GM19455 (cell line): ENCODE results near the gene ECE1.

Experiments used
- ATAC-seq: cut with Tn5 transposase; IDR thresholded peaks from one replicate; pipeline ENCODE4 v1.9.1; 2021; ENCODE audit not compliant: unreplicated experiment

ECE1 gene

GRCh38 chr1:21308847-21309652 is 18.8 kb upstream of the ECE1 start:
- no peak for ATAC-seq

- no peak for ATAC-seq
Measured at GRCh38 chr1:21308330-21308729, 18.1 kb upstream of the ECE1 start.

GRCh38 chr1:21307663-21308305 is 17.5 kb upstream of the ECE1 start:
- ATAC-seq, result no peak

- no peak for ATAC-seq
Measured at GRCh38 chr1:21307210-21307609, 16.9 kb upstream of the ECE1 start.

- no peak for ATAC-seq
Measured at GRCh38 chr1:21305900-21306189, 15.6 kb upstream of the ECE1 start.

GRCh38 chr1:21305155-21305899 is 15.1 kb upstream of the ECE1 start:
- ATAC-seq, result no peak

- ATAC-seq, result no peak
Measured at GRCh38 chr1:21304488-21304887, 14.2 kb upstream of the ECE1 start.

- no peak for ATAC-seq
Measured at GRCh38 chr1:21302747-21303715, 12.8 kb upstream of the ECE1 start.

- no peak for ATAC-seq
Measured at GRCh38 chr1:21301794-21302440, 11.7 kb upstream of the ECE1 start.

GRCh38 chr1:21300774-21301173 is 10.5 kb upstream of the ECE1 start:
- no peak for ATAC-seq

GRCh38 chr1:21299780-21300395 is 9.6 kb upstream of the ECE1 start:
- no peak for ATAC-seq

GRCh38 chr1:21298981-21299391 is 8.7 kb upstream of the ECE1 start:
- ATAC-seq, result no peak

- ATAC-seq, result no peak
Measured at GRCh38 chr1:21297975-21298374, 7.7 kb upstream of the ECE1 start.

GRCh38 chr1:21296509-21297354 is 6.5 kb upstream of the ECE1 start:
- ATAC-seq, result no peak

GRCh38 chr1:21295545-21295944 is 5.3 kb upstream of the ECE1 start:
- ATAC-seq, result no peak

GRCh38 chr1:21295002-21295401 is 4.7 kb upstream of the ECE1 start:
- no peak for ATAC-seq

GRCh38 chr1:21294266-21294989 is 4.2 kb upstream of the ECE1 start:
- peak; percentile 49 for ATAC-seq

- ATAC-seq, result peak; percentile 21
Measured at GRCh38 chr1:21293537-21294265, 3.4 kb upstream of the ECE1 start.
